NCI-H1092 treated with DMSO at 0.1 percent for 48 hours (cell line): Measurements from ENCODE around the gene NAIF1.
A peak's percentile ranks its signal among the peaks of the same experiment; 100 is the strongest.
"Not testable (repeated sequence)": the region's sequence is repeated elsewhere in the genome, so short reads cannot be mapped to it uniquely, and the experiment has no call there.

Experiments used
- DNase-seq: peaks from one replicate; lab custom pipeline; 2025; lab: John Stamatoyannopoulos, UW

NAIF1 gene, protein sequence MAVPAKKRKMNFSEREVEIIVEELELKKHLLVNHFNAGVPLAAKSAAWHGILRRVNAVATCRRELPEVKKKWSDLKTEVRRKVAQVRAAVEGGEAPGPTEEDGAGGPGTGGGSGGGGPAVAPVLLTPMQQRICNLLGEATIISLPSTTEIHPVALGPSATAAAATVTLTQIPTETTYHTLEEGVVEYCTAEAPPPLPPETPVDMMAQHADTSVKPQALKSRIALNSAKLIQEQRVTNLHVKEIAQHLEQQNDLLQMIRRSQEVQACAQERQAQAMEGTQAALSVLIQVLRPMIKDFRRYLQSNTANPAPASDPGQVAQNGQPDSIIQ

DNA sequence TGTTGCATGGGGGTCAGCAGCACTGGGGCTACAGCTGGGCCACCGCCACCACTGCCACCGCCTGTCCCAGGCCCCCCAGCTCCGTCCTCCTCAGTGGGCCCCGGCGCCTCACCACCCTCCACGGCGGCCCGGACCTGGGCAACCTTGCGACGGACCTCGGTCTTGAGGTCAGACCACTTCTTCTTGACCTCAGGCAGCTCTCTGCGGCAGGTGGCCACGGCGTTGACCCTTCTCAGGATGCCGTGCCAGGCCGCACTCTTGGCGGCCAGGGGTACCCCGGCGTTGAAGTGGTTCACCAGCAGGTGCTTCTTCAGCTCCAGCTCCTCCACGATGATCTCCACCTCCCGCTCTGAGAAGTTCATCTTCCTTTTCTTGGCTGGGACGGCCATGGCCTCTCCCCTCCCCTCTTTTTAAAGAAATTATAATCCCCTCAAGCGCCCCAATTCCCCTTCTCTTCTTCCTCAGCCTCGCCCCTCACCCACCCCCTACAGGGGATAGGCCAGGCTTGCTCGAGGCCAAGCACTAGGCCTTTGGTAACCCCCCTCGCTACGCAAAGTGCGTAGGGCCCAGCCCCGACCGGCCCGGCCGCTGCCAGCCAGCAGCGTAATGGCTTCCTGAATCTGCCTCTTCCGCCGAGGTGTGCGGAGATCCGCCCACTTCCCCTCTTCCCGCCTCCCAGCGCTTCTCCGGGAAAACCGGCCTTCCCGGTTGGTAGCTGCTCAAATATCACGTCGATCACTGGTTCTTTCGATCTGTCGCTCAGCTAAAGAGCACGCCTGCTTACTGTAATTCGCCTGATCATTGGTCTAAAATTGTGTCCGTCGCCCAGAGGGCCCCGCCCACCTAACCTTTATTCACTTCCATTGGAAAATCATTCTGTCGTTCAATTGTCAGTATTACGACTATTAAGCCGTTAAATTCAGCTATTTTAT is at the start of gene NAIF1:
TSS of gene NAIF1 (minus strand) at position 608 of the 932 bp plus-strand sequence. CDS start at position 389, 219 bp downstream.
- peak; percentile 100 for DNase-seq

DNA sequence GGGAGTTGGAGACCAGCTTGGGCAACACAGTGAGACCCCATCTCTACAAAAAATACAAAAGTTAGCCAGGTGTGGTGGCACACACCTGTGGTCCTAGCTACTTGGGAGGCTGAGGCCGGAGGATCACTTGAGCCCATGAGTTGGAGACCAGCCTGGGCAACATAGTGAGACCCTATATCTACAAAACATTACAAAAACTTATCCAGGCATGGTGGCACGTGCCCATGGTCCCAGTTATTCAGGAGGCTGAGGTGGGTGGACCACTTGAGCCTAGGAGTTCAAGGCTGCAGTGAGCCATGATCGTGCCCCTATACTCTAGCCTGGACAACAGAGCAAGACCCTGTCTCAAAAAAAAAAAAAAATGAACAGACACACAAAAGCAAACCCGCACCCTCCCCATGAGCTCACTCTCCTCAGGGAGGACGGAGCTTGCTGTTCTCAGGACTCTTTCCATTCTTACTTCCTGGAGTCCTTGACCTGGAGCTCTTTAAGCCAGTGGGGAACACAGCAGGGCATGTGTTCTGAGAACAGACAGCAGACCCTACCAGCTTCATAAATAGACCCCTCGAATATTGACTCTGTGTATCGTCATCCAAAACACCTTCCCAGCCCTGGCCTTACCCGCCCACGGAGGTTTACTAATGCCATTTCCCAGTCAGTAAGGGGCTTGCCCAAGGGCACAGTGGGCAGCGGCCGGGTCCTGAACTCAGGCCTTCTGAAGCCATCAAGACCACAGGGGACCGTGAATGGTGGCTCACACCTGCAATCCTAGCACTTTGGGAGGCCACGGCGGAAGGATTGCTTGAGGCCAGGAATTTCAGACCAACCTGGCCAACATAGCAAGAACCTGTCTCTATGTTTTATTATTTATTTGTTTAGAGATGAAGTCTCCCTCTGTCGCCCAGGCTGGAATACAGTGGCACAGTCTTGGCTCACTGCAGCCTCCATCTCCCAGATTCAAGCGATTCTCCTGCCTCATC is 49.3 kb upstream of the NAIF1 start:
- DNase-seq, result no peak

DNA sequence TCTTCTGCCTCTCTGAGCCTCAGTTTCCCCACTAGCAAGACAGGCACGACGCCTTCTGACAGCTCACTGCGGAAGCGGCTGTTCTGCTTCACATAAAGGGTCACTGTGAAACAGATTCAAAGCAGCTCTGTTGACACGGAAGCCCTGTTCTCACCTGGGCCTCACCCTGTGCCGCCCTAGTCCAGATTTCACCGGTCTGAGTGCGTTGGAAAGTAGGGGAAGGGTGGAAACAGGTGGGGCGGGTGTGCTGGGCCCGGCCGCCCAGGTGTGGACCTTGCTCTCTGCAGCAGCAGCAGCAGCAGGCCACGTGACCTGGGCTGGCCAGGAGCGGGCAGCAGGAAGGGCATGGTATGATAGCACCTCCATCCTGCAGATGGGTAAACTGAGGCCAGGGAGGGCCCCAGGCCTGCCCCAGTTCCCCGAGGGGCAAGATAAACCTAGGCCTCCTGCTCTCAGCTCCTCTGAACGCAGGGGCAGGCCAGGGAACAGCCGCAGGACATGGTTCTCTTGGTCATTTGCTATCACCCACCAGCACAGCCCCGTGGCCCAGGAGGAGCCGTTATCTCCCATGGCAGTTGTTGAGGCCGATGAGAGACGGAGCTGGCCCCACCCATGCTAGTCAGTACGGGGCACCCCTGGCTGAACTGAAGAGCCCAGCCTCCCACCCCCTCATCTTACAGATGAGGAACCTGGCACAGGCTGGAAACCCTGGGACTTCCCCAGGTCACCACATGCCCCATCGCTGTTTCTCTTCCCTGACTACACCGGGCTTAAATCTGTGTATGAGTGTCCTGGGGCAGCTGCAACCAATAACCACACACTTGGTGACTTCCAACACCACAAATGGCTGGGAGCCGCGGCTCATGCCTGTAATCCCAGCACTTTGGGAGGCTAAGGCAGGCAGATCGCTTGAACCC is 48.3 kb upstream of the NAIF1 start:
- no peak for DNase-seq

DNA sequence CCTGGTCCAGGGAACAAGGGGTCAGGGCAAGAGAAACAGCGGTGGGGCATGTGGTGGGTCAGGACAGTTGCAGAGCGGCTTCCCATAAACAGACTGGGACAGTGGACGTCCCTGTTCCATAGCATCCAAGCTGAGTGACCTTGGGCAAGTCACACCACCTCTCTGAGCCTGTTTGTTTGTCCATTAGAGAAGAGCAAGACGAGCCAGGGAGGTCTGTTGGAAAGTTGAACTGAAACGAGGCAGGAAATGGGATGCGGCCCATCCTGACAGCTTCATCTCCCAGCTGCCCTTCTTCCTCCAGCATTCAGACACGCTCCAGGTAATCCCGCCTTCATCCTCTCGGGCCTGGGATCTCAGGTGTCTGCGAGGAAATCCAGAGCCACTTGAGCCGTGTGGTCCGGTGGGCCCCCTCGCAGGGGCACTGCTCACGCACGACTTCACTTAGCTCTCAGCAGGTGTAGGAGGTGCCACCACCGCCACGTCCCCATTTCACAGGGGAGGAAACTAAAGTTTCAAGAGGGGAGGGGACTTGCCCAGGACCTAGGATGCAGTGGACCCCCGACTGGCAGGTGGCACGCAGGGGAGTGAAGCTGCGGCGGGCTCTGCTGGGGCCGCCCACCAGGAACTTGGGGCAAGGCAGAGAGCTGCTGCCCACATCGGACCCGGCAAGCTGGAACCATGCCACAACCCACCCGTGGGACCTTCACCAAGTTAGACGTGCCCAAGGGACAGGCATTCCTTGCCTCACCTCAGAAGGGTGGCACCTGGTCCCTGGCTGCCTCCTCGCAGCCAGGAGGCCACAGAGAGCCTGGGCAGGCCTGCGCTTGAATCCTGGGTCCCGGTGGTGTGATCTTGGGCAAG is 47.4 kb upstream of the NAIF1 start:
- DNase-seq, result no peak

DNA sequence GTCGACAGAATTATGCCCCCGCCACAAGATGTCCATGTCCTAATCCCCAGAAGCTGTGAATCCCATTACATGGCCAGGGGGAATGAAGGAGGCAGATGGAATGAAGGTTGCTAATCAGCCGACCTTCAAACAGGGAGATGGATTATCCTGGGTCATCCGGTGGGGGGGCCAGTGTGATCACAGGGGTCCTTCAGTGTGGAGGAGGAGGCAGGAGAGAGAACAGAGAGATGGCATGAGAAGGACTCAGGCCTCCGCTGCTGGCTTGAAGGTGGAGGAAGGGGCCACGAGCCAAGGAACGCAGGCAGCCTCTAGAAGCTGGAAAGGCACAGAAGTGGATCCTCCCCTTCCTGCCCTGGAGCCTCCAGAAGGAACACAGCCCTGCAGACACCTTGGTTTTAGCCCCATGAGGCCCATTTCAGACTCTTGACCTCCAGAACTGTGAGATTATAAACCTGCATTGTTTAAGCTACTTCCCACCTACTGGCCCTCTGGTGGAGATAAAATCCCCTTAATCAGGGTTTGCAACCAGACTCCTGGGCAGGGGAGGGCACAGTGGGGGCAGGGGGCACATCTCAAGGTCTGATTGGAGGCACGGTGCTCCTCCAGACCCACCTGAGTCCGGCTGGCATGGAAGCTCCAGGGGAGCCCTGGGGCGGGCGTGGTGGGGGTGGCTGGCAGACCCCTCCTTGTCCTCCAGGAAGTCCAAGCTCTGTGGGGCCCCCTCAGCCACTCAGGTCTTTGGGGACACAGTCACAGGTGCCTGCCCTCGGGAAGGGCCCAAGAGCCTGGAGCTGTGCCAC is 46.6 kb upstream of the NAIF1 start:
- DNase-seq, result no peak

DNA sequence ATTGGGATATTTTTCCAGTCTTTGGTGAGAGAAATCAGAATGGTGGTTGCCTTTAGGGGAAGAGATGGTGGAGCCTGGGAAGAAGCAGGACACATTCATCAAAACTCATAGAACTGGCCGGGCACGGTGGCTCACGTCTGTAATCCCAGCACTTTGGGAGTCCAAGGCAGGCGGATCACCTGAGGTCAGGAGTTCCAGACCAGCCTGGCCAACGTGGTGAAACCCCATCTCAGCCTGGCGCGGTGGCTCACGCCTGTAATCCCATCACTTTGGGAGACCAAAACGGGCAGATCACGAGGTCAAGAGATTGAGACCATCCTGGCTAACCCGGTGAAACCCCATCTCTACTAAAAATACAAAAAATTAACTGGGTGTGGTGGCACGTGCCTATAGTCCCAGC is 44.6 kb upstream of the NAIF1 start:
- not testable (repeated sequence) for DNase-seq

DNA sequence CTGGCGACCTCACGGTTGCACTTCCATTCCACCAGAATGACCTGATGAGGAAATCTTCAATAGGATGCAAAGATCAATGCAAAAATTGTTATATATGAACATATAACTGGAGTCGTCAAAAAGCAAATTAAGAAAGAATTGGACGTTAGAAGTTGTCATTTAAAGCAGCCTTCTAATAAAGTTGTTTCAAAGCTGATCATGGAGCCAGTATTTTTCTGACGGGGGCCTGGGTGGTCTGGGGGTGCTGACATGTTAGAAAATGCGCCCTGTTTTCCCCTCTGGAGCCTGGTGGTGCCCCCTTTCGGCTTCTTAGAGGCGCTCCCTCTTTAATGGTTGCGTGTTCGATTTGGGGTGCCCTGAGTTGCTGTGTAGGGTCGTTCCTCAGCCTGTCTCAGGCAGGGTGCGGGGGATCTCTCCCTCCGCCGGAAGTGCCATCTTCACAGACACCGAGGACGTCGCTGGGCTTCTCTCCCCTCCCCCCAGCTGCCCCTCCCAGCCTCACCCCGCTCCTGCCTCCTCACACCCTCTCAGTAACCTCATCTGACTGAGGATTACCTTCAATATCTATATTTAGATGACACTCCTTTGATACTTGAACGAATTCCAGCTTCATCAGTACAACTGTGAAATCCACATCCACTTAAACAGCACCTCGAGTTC is 42.1 kb upstream of the NAIF1 start:
- DNase-seq, result no peak

DNA sequence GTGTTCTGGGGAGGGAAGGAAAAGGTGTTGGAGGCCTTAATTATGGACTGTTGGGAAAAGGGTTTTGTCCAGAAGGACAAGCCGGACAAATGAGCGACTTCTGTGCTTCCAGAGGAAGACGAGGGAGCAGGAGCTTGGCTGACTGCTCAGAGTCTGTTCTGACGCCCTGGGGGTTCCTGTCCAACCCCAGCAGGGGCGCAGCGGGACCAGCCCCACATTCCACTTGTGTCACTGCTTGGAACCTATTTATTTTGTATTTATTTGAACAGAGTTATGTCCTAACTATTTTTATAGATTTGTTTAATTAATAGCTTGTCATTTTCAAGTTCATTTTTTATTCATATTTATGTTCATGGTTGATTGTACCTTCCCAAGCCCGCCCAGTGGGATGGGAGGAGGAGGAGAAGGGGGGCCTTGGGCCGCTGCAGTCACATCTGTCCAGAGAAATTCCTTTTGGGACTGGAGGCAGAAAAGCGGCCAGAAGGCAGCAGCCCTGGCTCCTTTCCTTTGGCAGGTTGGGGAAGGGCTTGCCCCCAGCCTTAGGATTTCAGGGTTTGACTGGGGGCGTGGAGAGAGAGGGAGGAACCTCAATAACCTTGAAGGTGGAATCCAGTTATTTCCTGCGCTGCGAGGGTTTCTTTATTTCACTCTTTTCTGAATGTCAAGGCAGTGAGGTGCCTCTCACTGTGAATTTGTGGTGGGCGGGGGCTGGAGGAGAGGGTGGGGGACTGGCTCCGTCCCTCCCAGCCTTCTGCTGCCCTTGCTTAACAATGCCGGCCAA is 41.3 kb upstream of the NAIF1 start:
- DNase-seq, result no peak

DNA sequence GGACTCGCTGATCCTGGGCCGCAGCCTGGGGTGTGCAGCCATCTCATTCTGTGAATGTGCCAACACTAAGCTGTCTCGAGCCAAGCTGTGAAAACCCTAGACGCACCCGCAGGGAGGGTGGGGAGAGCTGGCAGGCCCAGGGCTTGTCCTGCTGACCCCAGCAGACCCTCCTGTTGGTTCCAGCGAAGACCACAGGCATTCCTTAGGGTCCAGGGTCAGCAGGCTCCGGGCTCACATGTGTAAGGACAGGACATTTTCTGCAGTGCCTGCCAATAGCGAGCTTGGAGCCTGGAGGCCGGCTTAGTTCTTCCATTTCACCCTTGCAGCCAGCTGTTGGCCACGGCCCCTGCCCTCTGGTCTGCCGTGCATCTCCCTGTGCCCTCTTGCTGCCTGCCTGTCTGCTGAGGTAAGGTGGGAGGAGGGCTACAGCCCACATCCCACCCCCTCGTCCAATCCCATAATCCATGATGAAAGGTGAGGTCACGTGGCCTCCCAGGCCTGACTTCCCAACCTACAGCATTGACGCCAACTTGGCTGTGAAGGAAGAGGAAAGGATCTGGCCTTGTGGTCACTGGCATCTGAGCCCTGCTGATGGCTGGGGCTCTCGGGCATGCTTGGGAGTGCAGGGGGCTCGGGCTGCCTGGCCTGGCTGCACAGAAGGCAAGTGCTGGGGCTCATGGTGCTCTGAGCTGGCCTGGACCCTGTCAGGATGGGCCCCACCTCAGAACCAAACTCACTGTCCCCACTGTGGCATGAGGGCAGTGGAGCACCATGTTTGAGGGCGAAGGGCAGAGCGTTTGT is 40.5 kb upstream of the NAIF1 start:
- DNase-seq, result no peak

DNA sequence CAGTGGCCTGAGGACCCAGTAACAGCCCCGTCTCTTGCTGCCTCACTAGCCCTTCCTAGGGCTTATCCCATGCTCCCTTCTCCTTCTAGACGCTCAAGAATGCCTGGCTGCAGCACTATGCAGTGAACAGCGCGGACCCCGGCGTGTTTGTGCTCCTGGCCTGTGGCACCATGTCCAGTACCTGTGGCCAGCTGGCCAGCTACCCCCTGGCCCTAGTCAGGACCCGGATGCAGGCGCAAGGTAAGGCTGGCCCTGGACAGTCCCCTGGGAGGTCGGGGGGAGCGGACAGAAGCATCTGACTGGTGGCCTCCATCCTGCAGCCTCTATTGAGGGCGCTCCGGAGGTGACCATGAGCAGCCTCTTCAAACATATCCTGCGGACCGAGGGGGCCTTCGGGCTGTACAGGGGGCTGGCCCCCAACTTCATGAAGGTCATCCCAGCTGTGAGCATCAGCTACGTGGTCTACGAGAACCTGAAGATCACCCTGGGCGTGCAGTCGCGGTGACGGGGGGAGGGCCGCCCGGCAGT is 39.9 kb upstream of the NAIF1 start:
- no peak for DNase-seq

DNA sequence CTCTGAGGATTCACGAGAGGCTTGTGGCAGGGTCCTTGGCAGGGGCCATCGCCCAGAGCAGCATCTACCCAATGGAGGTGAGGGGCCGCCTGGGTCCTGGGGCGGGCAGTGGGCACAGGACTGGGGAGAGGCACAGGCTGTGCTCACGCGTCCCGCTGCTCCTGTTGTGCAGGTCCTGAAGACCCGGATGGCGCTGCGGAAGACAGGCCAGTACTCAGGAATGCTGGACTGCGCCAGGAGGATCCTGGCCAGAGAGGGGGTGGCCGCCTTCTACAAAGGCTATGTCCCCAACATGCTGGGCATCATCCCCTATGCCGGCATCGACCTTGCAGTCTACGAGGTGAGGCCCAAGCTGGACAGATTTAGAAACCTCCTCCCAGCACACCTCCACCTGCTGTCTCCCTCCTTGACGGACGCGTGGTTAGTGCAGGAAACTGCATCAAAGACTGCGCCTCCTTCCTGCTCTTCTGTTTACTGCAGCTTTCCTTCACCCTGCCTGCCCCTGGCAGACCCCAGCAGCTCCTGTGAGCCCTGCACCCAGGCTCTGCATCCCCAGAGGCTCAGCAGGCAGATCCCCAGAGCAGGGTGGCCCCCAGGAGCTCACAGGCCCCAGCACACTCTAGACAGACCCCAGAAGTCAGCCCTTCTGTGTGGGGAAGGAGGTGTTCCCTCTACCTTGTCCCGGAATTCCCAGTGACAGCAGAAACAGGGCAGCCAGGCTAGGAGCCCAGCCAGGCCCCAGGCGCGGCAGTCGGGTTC is 39.2 kb upstream of the NAIF1 start:
- DNase-seq, result no peak

DNA sequence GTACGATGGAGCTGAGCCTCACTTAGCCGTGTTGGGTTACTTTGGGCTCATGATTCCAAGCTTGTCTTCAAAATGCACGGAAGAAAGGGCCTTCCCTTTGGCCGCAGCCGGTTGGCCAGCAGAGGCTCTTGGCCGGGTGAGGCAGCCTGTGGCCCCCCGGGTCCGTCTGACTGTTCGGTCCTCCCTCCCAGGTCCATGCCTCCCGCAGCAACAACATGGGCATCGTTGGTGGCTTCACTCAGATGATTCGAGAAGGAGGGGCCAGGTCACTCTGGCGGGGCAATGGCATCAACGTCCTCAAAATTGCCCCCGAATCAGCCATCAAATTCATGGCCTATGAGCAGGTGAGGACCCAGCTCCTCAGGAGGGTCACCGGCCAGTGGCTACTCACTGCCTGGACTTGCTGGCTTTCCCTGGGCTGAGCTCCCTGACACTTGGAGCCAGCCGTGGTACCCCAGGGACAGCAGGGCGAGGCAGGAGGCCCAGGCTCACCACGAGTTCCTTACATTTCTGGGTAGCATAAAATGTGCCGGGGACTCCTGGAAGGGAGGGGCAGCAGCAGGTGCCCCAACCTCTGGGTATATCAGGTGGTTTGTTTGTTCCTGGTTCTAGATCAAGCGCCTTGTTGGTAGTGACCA is 38.5 kb upstream of the NAIF1 start:
- no peak for DNase-seq

DNA sequence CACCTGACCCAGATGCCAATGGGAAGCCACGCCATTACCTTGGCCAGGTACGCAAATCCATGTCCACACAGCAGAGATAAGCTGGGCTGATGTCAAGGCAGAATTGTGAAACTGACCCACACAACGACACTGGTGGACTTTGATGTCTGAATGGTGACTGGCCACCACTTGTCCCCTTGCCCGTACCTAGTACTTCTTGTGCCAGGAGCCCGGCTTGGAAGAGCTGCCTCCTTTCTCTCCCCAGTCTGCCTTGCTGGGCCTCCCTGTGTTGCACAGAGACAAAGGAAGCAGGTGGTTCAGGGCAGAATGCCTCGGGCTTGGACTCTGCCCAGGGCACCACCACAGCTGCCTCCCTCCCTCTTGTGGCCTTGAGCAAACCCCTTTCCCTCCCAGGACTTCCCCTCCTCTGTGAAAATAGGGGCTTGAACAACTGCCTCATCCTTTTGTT is 37.1 kb upstream of the NAIF1 start:
- peak; percentile 71 for DNase-seq

DNA sequence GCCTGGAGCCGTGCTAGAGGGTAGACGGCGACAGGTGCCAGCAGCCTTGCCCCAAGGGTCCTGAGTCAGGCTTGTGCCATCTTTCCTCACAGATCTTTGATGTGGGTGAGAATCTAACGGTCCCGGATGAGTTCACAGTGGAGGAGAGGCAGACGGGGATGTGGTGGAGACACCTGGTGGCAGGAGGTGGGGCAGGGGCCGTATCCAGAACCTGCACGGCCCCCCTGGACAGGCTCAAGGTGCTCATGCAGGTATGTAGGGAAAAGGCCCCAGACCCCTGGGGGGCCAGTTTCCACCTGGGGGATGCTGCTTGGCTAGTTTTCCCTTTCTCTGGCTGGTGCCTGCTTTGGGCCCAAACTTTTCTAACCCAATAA is 36.5 kb upstream of the NAIF1 start:
- DNase-seq, result peak; percentile 29

DNA sequence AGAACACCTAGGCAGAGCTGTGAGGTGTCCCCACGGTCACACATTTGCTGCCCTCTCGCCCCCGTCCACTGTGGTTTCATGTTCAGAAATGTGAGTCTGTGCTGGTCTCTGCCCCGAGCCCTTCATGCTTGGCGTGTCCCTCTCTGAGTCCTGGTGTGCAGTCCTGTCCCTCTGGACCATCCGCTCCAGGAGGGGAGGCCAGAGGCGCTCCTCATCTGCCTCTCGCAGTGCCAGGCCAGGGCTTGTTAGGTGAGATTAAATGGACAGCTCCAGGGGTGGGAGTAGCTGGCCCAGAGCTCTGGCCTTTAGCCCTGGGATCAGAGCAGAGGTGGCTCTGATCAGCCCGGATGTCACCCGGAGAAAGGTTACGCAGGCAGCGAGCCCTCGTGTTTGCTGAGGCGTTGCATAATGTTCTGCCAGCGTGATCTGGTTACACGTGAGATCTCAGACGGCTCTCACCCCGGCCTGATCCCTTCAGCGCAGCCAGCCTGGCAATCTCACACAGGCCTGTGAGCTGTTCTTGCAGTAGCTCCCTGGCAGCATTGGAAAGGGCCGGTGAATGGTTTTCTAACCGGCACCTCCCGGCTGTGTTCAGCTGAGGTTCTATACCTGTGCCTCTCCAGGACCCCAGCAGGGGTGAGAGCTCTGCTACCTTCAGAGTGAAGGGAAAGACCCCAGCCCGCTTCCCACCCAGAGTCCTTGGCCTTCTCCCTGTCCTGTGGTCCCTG is 35.9 kb upstream of the NAIF1 start:
- DNase-seq, result peak; percentile 48
